ENCODE measurements around the gene ASGR1. TPM values are rescaled to one million over a fixed set of nuclear protein-coding genes. Genes with fewer than 3 reads are reported as not detected.

Gene ASGR1
- total RNA-seq, 2 experiments from 2014 or later: 0.64 to 0.85 TPM

DNA sequence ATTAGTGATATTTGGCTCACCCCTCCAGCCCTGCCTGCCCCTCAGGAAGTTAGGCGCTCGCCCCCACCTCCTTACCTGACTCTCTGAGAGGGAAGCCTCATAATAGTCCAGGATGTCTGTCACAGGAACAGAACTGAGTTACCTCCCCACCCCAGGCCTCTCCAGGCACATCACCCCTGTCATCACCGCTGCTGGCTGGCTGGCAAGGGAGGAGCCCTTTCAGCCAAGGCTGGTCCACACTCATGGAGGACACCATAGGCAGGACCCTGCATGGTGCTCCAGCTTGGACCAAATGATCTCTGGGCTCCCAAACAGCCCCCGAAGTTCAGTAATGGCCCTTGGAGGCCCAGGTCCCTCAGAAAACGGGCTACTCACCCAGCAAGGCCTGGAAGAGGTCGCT is 39.0 kb upstream of the ASGR1 start:
- ChIA-PET POLR2A (interaction anchor here (13.1 kb wide), 1 partner anchor 20 kb away, joined by 234 read pairs; the partner anchor contains the start of genes DVL2, GABARAP and PHF23), CTCF (no interaction called here)
- Histone ChIP-seq H3K27ac (ENCODE audit: low read depth in 1 of 2, low read length in 2 of 2) (peak overlapping the region in 1 of 2 donors; percentile 33), H3K9me3 (ENCODE audit: control insufficient read depth in 1 of 2, insufficient read depth in 1 of 2, low read length in 2 of 2) (no peaks in the 10 kb centered on the region), H3K27me3 (ENCODE audit: control insufficient read depth in 1 of 2, insufficient read depth in 2 of 2, low read length in 2 of 2) (no peaks in the 10 kb centered on the region), H3K4me1 (ENCODE audit: insufficient read depth, low read length) (peaks cover 80% of the 10 kb centered on the region), H3K4me3 (ENCODE audit: low read length) (peak overlapping the region; percentile 37), H3K36me3 (ENCODE audit: insufficient read depth, low read length) (peaks cover 18% of the 10 kb centered on the region)
- H3K4me3 Mint-ChIP-seq: peak overlapping the region; percentile 95
- peak overlapping the region; percentile 73 for H3K27ac Mint-ChIP-seq
- no peak for TF ChIP-seq CTCF (IDR thresholded peaks at IDR 0.05)
- H3K4me1 Mint-ChIP-seq (ENCODE audit: low read depth): peaks cover 72% of the 10 kb centered on the region
- H3K9me3 Mint-ChIP-seq: no peaks in the 10 kb centered on the region
- ATAC-seq (ENCODE audit: poor library complexity): no peak
- no peaks in the 10 kb centered on the region for H3K27me3 Mint-ChIP-seq
- peak in 1 of 14 experiments; percentile 29 for DNase-seq
- intact Hi-C loops (cut with DNase I, micrococcal nuclease): loop anchor here in 1 of 2 experiments (5.0 kb wide), 1 partner anchor 34 kb away; the partner anchor contains the start of genes CTDNEP1 and ELP5
- H3K36me3 Mint-ChIP-seq (ENCODE audit: low read depth): peaks cover 5% of the 10 kb centered on the region

DNA sequence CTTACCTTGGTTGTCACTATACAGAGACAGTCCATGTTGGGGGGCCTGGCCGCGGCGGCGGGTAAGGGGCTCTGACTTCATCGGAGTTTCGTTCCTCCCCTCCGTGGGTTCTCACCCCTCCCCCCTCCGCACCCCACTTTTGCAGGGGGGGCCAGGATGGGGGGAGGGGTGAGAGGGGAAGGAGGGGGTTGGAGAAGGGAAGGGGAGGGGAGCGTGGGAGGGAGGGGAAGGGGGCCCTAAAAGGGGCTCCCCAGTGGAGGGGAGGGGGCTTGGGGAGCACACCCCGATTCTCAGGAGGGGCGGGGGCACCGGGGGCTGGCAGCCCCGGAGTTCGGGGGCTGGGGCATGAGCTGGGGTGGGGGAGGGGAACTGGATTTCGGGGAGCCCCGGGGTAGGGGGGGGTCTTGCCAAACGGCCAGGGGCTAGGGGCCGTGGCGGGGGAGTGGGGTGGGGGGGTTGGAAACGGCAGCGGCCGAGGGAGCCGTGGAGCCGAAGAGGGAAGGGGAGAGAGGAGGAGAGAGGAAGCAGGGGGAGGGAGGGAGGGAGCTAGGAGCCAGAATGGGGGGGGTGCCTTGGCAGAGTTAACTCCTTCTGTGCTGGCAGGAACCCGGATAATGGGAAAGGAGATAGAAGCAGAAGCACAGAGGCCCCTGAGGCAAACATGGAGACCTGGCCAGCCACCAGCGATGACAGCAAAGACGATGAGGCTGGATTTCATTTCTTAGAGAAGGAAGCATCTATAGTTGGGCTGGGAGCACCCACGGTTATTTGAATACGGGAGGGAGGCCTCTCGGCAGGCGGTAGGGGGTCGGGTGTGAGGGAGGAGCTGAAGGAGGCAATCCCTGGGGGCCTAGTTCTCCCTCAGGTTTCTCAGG is 38.2 kb upstream of the ASGR1 start:
- Mint-ChIP-seq H3K36me3 (ENCODE audit: low read depth) (peaks cover under 1% of the 10 kb centered on the region), H3K9me3 (no peaks in the 10 kb centered on the region), H3K27me3 (peaks cover under 1% of the 10 kb centered on the region), H3K4me3 (peak overlapping the region; percentile 95), H3K4me1 (ENCODE audit: low read depth) (peaks cover 74% of the 10 kb centered on the region), H3K27ac (peak overlapping the region; percentile 73)
- Histone ChIP-seq H3K4me1 (ENCODE audit: insufficient read depth, low read length) (peaks cover 81% of the 10 kb centered on the region), H3K9me3 (ENCODE audit: control insufficient read depth in 1 of 2, insufficient read depth in 1 of 2, low read length in 2 of 2) (no peaks in the 10 kb centered on the region), H3K36me3 (ENCODE audit: insufficient read depth, low read length) (peaks cover 10% of the 10 kb centered on the region), H3K27ac (ENCODE audit: low read depth in 1 of 2, low read length in 2 of 2) (peak overlapping the region in 1 of 2 donors; percentile 44), H3K27me3 (ENCODE audit: control insufficient read depth in 1 of 2, insufficient read depth in 2 of 2, low read length in 2 of 2) (no peaks in the 10 kb centered on the region), H3K4me3 (ENCODE audit: low read length) (peak overlapping the region; percentile 37)
- ChIA-PET CTCF (no interaction called here), POLR2A (interaction anchor here (13.1 kb wide), 1 partner anchor 20 kb away, joined by 234 read pairs; the partner anchor contains the start of genes DVL2, GABARAP and PHF23)
- no peak for TF ChIP-seq CTCF (IDR thresholded peaks at IDR 0.05)
- intact Hi-C loops (cut with DNase I, micrococcal nuclease): loop anchor here in 1 of 2 experiments (5.0 kb wide), 1 partner anchor 35 kb away; the partner anchor contains the start of genes CTDNEP1 and ELP5
- DNase-seq: peak in 3 of 14 experiments; percentile 18 to 60 (median 53)
- ATAC-seq (ENCODE audit: poor library complexity): no peak

DNA sequence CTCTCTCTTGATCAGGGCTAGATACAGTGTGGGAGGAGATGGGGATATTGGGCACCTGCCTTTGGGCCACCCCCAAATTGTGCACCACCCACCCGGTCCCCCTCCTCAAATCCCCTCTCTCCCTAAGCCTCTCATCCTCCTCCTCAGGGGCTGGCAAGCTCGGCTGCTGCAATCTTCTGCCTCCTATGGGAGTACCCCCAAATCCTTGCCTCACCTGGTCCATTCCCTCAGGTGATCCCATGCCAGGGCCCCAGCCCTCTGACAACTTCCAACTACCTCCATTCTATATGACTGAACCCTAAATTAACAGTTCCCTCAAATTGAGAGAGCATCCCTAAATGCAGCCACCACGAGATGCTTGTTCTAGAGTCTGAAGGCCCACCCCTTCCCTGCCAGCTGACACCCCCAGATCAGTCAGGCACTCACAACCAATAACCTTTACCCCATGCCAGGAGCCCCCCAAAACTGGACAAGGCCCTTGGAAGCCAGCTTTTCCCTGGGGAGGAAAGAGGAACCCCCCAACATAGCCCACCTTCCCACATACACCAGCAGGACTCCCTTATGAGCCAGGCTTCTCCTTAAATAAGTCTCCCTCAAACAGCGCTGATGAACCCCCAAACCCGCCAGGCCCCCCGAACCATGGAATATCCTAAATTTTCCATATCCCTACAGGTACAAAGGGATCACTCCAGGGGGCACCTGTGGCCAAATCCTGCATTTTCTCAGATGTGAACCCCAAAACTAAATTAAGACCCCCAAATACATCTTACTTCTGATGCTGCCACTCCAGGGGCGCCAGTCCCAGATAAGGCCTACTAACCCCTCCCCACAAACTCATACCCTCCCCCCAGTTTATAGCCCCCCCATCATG is 37.3 kb upstream of the ASGR1 start:
- no peak for TF ChIP-seq CTCF (IDR thresholded peaks at IDR 0.05)
- Mint-ChIP-seq H3K36me3 (ENCODE audit: low read depth) (no peaks in the 10 kb centered on the region), H3K4me1 (ENCODE audit: low read depth) (peaks cover 80% of the 10 kb centered on the region), H3K9me3 (no peaks in the 10 kb centered on the region), H3K27ac (peak overlapping the region; percentile 93), H3K27me3 (peaks cover 5% of the 10 kb centered on the region), H3K4me3 (peak overlapping the region; percentile 76)
- no peak for ATAC-seq (ENCODE audit: poor library complexity)
- POLR2A ChIA-PET: interaction anchor here (13.1 kb wide), 1 partner anchor 21 kb away, joined by 234 read pairs; the partner anchor contains the start of genes DVL2, GABARAP and PHF23
- Histone ChIP-seq H3K27me3 (ENCODE audit: control insufficient read depth in 1 of 2, insufficient read depth in 2 of 2, low read length in 2 of 2) (no peaks in the 10 kb centered on the region), H3K27ac (ENCODE audit: low read depth in 1 of 2, low read length in 2 of 2) (peak overlapping the region in 1 of 2 donors; percentile 44), H3K4me1 (ENCODE audit: insufficient read depth, low read length) (peaks cover 84% of the 10 kb centered on the region), H3K9me3 (ENCODE audit: control insufficient read depth in 1 of 2, insufficient read depth in 1 of 2, low read length in 2 of 2) (no peaks in the 10 kb centered on the region), H3K4me3 (ENCODE audit: low read length) (peak overlapping the region; percentile 5), H3K36me3 (ENCODE audit: insufficient read depth, low read length) (peaks cover under 1% of the 10 kb centered on the region)
- CTCF ChIA-PET: no interaction called here
- intact Hi-C loops (cut with DNase I, micrococcal nuclease): loop anchor here in 1 of 2 experiments (5.0 kb wide), 1 partner anchor 36 kb away; the partner anchor contains the start of genes CTDNEP1 and ELP5
- no peak for DNase-seq

Measured in CD4-positive, alpha-beta T cell (primary cell).